OCI-M2 (cell line): ENCODE results near the gene PRM3.

ENCODE experiments used
- DNase-seq: peaks from one replicate; lab custom pipeline; 2025; ENCODE audit not compliant: unreplicated experiment; lab: John Stamatoyannopoulos, UW

The PRM3 gene

GRCh38 chr16:11283820-11284248 is 10.4 kb upstream of the PRM3 start:
- no peak for DNase-seq

DNA sequence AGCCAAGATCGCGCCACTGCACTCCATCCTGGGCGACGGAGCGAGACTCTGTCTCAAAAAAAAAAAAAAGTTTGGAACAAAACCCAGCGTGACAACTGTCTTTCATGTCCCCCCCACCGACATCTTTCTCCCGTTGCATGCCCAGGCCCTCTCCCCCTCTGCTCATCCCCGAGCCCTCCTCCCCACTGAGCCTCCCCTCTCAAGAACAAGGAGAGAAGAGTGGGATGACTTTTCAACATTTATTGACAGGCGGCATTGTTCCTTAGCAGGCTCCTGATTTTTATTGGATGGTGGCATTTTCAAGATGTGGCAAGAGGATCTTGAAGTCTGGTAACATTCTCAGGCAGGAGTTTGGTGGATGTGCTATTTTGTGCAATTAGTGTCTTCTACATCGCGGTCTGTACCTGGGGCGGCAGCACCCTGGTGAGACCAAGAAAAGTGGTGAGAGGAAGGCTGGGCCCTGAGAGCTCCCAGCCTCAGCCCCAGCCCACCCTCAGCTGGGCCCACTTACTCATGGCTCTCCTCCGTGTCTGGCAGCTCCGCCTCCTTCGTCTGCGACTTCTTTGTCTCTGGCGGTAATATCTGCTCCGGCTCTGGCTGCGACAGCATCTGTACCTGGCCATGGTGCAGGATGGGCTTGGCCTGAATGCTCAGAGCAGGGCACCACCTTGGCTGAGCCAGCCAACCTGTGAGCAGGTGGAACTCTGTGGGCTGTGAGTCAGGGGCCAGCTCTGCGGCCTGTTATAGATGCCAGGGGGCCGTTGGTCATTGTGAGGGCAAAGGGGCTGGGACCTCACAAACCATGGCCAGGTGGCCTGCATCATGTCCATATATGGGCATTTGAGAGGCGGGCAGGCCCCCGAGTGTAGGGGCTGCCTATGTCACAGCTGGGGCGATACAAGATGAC is 7.4 kb upstream of the PRM3 start, which contains the start of gene PRM1:
Gene PRM1 (minus strand): TSS at position 715 of the 907 bp plus-strand sequence. CDS start 92 bp downstream, at position 623.
- DNase-seq: no peak

DNA sequence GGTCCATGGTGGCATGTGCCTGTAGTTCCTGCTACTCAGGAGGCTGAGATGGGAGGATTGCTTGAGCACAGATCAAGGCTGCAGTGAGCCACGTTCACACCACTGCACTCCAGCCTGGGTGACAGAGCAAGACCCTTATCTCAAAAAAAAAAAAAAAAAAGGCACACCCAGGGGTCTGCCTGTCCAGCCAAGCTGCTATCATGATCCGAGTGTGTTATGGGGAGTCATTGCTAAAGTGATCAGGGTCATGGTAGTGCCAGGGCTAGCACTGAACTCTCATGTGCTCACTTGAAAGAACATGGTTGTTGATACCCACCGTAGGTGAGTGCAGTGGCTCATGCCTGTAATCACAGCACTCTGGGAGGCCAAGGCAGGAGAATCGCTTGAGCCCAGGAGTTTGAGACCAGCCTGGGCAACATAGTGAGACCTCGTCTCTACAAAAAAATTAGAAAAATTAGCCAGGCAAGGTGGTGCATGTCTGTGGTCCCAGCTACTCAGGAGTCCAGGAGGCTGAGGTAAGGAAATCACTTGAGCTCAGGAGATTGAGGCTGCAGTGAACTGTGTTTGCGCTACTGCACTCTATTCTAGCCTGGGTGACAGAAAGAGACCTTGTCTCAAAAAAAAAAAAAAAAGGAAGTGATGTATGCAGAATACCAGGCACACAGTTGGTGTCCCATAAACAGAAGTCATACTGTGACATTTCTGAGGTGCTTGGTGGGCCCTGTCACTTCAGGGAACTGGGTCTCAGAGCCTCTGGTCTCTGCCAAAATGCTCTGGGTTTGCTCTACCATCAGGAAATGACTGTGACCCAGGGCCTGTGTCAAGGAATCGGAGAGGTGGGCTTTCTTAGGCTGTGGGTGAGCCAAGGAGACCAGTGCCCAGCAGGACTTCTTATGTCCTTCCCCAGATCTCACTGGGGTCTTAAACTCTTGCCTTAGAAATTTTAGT is 5.5 kb upstream of the PRM3 start:
- DNase-seq: no peak

DNA sequence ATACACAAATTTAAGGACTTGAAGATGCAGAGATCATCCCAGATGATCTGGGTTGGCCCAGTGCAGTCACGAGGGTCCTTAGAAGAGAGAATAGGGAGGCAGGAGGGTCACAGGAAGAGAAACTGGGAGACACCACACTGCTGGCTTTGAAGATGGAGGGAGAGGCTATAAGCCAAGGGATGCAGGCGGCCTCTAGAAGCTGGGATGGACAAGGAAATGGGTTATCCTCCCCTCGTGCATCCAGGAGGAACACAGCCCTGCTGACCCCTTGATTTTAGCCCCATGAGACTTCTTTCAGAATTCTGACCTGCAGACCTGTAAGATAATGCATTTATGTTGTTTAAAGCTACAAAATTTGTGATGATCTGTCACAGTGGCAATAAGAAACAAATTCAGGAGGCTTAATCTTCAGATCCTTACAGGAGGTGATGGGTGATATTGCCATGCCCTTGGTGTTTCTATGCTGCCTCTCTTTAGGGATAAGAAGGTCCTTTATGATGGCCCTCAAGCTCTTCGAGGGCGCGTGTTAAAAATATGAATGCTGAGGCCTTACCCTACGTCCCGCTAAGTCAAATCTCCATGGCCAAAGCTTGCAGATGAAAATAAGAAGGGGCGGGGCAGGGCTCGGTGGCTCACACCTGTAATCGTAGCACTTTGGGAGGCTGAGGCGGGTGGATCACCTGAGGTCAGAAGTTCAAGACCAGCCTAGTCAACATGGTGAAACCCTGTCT is 4.3 kb upstream of the PRM3 start:
- DNase-seq: no peak

- DNase-seq: no peak
Measured at GRCh38 chr16:11276896-11277593, 3.6 kb upstream of the PRM3 start.

- DNase-seq: no peak
Measured at GRCh38 chr16:11276143-11276895, 2.9 kb upstream of the PRM3 start, which contains the start of gene PRM2. Gene PRM2 (minus strand): TSS chr16:11276480. CDS start chr16:11276370, 110 bp downstream.

DNA sequence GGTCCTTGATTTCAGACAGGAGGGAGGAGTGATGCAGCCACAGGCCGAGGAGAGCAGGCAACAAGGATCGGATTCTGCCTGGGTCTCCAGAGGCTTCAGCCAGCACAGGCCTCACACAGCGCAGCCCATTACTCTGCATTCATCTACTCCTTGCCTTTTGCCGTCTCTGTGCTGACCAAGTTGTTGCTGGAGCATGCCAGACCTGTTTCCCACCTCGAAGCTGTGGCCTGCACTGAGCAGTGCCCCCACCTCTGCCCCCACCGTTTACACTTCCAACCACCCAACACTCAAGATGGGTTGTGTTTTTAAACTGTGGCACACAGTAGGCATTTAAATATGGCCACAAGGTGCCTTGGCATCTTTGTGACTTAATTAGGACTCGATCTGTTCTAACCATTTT is 1.5 kb upstream of the PRM3 start:
- no peak for DNase-seq

DNA sequence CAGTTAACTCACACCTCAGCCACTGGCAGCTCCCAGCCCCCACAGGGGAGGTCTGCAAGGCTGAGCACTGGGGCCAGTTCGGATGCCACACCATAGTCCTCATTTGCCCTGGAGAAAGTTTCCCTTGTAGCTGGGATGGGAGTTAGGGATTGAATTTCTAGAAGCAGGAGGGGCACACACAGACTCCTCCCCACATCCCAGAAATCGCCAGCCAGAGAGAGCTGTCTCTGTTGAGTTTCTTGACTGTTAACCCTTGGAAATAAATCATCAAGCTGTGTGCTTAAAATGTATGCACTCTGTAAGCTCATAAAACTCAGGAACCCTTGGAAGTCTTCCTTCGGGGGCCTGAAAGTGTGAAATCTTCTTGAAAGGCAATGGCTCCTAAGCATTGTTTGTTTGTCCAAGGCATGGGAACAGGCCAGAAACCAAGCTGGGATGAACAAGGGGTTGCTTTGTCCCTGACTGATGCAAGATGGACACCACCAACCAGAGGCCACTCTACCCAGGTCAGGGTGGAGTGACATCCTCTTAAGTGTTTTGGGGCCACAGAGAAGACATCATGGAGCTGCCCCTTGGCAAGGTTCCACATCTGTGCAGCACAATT is 394 bp upstream of the PRM3 start:
- DNase-seq: no peak

DNA sequence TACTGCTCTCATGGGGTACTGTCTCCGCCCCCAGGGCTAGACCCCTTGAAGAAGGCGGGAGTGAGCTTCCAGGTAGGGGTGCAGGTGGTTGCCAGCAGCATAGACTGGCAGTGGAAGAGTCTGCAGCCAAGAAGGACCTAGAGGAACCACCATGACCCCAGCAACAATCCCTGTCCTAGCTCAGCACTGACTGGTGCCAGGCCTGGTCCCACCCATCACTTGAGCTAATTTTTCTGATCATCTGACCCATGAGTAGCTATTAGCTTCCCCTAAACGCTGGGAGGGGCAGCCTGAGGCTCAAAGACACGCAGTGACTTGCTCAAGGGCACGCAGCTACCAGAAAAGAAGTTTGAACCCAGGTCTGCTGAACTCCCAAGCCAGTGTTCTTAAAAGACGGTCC is 945 bp downstream of the PRM3 start:
- no peak for DNase-seq

DNA sequence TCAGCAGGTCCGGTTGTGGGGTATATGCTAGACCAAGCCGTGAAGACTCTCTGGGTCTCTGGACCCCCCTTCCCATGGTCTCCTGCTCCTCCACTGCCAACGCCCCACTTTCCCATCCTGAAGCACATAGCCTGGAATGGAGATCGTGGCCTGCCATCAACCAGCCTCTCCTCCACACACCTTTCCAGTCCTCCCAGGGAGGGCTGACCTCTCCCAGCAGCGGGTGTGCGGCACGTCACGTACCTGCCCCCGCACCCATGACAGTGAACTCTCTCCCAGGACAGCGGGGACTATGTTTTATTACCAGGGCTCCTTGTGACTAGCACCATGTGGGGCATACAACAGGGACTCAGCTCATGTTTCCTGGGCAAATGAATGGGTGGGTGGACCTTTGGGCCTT is 1.8 kb downstream of the PRM3 start:
- DNase-seq: no peak

DNA sequence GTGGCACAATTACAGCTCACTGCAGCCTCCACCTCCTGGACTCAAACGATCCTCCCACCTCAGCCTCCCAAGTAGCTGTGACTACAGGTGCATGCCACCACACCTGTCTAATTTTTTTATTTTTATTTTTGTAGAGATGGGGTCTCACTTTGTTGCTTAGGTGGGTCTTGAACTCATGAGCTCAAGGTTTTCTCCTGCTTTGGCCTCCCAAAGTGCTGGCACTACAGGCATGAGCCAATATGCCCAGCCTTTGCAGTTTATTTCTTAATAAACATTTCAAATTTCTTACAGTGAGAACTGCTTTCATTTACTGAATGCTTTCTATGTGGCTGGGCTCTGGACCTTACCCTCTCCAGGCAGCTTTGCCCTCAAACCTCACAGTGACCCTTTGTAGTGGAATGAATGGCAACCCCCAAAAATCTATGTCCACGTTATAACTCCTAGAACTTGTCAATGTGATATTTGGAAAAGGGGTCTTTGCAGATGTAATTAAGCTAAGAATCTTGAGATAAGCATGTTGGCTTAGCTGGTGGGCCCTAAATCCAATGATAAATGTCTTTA is 2.7 kb downstream of the PRM3 start:
- no peak for DNase-seq

DNA sequence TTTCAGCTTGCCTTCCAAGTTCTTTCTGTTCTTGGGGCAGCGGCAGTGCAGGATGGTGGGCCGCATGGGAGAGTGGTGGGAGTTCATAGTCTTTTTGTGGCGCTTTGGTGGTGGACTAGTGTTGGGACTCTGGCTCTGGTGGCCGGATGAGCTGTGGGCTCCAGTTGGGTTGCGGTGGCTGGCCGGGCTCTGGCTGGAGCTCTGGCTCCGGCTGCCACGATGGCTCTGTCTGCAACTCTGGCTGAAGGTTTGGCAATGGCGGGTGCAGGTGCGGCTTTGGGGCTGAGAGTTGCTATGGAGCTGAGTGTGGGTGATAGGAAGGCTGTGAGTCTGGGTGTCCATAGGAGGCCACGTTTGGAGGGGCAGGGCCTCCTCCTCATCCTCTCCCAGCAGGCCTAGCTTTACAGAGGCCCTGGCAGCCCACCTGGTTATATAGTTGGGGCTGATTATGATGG is 4.5 kb downstream of the PRM3 start, which contains the start of gene TNP2:
Gene TNP2 (minus strand): TSS at position 405 of the 455 bp plus-strand sequence. CDS start 63 bp downstream, at position 342.
- DNase-seq: no peak

DNA sequence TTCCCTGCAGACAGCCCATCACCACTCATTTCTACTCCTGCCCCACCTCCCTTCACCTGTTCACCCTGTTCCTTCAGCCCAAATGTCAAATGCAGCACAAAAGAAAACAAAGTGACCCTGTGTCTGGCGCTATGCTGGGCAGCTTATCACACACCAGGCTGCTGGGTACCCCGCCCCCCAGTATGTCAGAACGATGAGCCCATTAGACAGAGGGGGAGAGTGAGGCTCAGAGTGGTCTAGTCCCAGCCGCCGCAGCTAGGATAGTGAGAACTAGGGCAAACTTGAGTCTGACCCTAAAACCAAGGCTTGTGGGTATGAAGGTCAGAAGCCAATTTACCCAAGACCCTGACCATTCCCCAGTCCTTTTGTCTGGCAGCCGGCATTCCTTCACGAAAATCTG is 8.3 kb downstream of the PRM3 start:
- no peak for DNase-seq

GRCh38 chr16:11264155-11264832 is 9.1 kb downstream of the PRM3 start:
- DNase-seq: no peak

GRCh38 chr16:11263737-11264136 is 9.7 kb downstream of the PRM3 start:
- no peak for DNase-seq

GRCh38 chr16:11262915-11263314 is 10.5 kb downstream of the PRM3 start:
- DNase-seq: no peak

DNA sequence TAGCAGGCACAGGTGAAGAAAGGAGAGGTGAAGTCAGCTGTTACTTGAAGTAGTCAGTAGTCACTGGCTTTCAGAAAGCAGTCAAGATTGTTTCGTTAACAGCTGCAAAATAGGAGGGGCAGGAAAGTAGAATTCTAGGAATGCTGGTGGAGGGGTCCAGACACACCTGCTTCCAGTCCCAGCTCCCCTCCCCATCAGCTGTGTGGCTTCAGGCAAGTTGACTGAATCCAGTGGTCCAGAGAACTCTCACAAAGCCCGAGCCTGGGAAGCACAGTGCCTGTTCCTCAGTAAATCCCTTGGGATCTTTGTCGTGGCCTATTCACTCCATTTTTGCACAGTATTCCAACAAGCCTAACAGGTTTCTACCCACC is 12.8 kb downstream of the PRM3 start:
- no peak for DNase-seq
